KMS-11 (cell line): ENCODE results near the gene DUS2.
A peak's percentile ranks its signal among the peaks of the same experiment; 100 is the strongest.

Source experiments
- H2AFZ ChIP-seq: fragments of 200-600 bp; sonication (generic); 2 replicates; pipeline ENCODE4 v1.6.1; 2016; ENCODE audit warnings: antibody characterized with exemption, mixed run types, low read depth
- H3K27ac ChIP-seq: fragments of 200-600 bp; sonication (generic); 2 replicates; pipeline ENCODE4 v1.6.1; 2016; ENCODE audit warnings: mild to moderate bottlenecking, mixed run types
- H3K27me3 ChIP-seq: fragments of 200-600 bp; sonication (generic); 2 replicates; pipeline ENCODE4 v1.6.1; 2017; ENCODE audit warnings: mild to moderate bottlenecking, low read depth, mixed run types, moderate library complexity; ENCODE audit not compliant: insufficient read depth
- H3K36me3 ChIP-seq: fragments of 200-600 bp; sonication (generic); 2 replicates; pipeline ENCODE4 v1.6.1; 2017; ENCODE audit warnings: mild to moderate bottlenecking, mixed run types; ENCODE audit not compliant: insufficient read depth
- H3K4me1 ChIP-seq: fragments of 200-600 bp; sonication (generic); 2 replicates; pipeline ENCODE4 v1.6.1; 2016; ENCODE audit warnings: mild to moderate bottlenecking, low read depth, mixed run types; ENCODE audit not compliant: poor library complexity, severe bottlenecking
- H3K4me2 ChIP-seq: fragments of 200-600 bp; sonication (generic); 2 replicates; pipeline ENCODE4 v1.7.0; 2016; ENCODE audit warnings: mild to moderate bottlenecking, mixed run types
- H3K4me3 ChIP-seq: fragments of 200-600 bp; sonication (generic); IDR thresholded peaks from 2 replicates; pipeline ENCODE4 v1.6.1; 2017; ENCODE audit warnings: low read depth, low read length, mixed read lengths; ENCODE audit not compliant: insufficient read depth
- H3K79me2 ChIP-seq: fragments of 200-600 bp; sonication (generic); 2 replicates; pipeline ENCODE4 v1.6.1; 2016; ENCODE audit warnings: low read depth, mixed run types; ENCODE audit not compliant: insufficient read depth
- H3K9ac ChIP-seq: fragments of 200-600 bp; sonication (generic); 2 replicates; pipeline ENCODE4 v1.6.1; 2016; ENCODE audit warnings: mild to moderate bottlenecking, mixed run types
- H4K20me1 ChIP-seq: fragments of 200-600 bp; sonication (generic); 2 replicates; pipeline ENCODE4 v1.6.1; 2016; ENCODE audit warnings: mild to moderate bottlenecking, mixed run types; ENCODE audit not compliant: insufficient read depth
- TF ChIP-seq, protein P1 (sequence below): fragments of 200-600 bp; sonication (generic); conservative IDR thresholded peaks from 2 replicates; pipeline ENCODE4 v1.6.1; 2017; ENCODE audit warnings: low read depth, mild to moderate bottlenecking, antibody characterized with exemption, low read length, moderate library complexity, mixed read lengths

Gene DUS2

DNA sequence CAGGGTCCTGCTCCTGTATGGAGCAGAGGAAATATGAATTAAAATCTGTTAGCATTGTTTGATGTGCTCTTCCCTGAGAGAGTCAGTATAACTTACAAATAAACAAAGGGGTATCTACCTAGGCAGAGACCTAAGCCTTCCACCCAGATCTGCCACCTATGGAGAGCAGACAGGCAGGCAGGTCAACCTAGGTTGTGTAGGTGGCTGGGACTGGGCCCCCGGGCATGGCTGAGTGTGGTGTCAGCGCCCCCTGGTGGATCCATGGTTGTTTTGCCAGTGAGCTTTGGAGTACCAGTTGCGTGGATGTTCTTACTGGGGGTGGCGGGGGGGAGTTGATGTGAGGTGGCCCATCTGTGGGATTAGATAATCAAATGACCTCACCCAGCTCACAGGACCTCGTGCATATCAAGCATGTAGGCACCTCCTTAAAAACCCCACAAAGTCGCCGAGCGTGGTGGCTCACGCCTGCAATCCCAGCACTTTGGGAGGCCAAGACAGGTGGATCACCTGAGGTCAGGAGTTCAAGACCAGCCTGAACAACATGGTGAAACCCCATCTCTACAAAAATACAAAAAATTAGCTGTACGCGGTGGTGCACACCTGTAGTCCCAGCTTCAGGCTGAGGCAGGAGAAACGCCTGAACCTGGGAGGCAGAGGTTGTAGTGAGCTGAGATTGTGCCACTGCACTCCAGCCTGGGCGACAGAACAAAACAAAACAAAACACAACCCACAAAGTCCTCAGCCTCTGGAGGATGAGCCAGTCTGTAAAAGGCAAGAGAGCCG lies 17.6 kb downstream of the DUS2 start:
- no peaks in the 10 kb centered on the region for H4K20me1 ChIP-seq
- no peaks in the 10 kb centered on the region for H3K36me3 ChIP-seq
- no peak overlapping the region for H3K4me3 ChIP-seq
- H2AFZ ChIP-seq, result no peak overlapping the region
- no peaks in the 10 kb centered on the region for H3K79me2 ChIP-seq
- H3K9ac ChIP-seq, result no peak overlapping the region
- no peak overlapping the region for H3K27ac ChIP-seq
- TF ChIP-seq, protein P1, sequence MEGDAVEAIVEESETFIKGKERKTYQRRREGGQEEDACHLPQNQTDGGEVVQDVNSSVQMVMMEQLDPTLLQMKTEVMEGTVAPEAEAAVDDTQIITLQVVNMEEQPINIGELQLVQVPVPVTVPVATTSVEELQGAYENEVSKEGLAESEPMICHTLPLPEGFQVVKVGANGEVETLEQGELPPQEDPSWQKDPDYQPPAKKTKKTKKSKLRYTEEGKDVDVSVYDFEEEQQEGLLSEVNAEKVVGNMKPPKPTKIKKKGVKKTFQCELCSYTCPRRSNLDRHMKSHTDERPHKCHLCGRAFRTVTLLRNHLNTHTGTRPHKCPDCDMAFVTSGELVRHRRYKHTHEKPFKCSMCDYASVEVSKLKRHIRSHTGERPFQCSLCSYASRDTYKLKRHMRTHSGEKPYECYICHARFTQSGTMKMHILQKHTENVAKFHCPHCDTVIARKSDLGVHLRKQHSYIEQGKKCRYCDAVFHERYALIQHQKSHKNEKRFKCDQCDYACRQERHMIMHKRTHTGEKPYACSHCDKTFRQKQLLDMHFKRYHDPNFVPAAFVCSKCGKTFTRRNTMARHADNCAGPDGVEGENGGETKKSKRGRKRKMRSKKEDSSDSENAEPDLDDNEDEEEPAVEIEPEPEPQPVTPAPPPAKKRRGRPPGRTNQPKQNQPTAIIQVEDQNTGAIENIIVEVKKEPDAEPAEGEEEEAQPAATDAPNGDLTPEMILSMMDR, result peak; percentile 95
- no peaks in the 10 kb centered on the region for H3K27me3 ChIP-seq
- H3K4me2 ChIP-seq, result no peak overlapping the region
- H3K4me1 ChIP-seq, result peaks cover 4% of the 10 kb centered on the region

DNA sequence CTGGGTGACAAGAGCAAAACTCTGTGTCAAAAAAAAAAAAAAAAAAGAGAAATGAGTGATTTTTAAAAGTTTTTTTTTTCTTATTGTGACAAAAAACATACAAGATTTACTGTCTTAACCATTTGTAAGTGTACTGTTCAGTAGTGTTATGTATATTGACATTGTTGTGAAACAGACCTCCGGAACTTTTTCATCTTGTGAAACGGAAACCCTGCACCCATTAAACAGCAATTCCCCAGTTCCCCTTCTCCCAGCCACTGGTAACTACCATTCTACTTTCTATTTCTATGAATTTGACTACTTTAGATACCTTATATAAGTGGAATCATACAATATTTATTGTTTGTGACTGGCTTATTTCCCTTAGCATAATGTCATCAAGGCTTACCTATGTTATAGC lies 18.7 kb downstream of the DUS2 start:
- Histone ChIP-seq H4K20me1 (no peaks in the 10 kb centered on the region), H3K79me2 (no peaks in the 10 kb centered on the region), H3K4me3 (no peak overlapping the region), H3K27me3 (no peaks in the 10 kb centered on the region), H3K27ac (no peak overlapping the region), H3K36me3 (no peaks in the 10 kb centered on the region), H3K4me2 (no peak overlapping the region), H2AFZ (no peak overlapping the region), H3K9ac (no peak overlapping the region), H3K4me1 (peaks cover 4% of the 10 kb centered on the region)
- TF ChIP-seq, protein P1, result no peak

DNA sequence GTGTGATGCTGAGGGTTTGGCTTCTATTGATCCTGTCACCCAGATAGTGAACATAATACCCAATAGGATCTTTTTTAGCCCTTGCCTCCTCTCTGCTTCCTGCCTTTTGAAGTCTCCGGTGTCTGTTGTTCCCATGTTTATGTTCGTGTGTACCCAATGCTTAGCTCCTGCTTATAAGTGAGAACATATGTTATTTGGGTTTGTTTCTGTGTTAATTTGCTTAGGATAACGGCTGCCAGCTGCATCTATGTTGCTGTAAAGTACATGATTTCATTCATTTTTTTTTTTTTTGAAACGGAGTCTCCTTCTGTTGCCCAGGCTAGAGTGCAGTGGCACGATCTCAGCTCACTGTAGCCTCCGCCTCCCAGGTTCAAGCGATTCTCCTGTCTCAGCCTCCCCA lies 23.0 kb downstream of the DUS2 start:
- no peaks in the 10 kb centered on the region for H3K36me3 ChIP-seq
- TF ChIP-seq, protein P1, result no peak

DNA sequence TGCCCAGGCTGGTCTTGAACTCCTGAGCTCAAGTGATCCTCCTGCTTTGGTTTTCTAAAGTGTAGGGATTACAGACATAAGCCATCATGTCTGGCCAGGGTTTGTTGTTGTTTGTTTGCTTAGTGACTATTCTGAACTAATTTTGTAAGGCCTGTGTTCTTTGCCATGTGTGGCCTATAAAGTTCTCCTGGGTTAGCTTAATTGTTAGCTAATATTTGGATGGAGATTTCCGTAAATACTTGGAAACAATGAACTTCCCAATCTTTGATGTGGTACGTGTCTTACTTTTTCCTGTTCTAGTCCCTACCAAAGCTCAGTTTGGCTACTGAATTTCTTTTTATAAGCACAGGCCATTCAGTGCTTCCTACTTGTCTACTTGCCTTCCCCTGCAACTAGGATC lies 24.9 kb downstream of the DUS2 start:
- Histone ChIP-seq H3K4me2 (no peak overlapping the region), H2AFZ (no peak overlapping the region), H3K9ac (no peak overlapping the region), H3K79me2 (no peaks in the 10 kb centered on the region), H4K20me1 (no peaks in the 10 kb centered on the region), H3K27me3 (no peaks in the 10 kb centered on the region), H3K27ac (no peak overlapping the region), H3K36me3 (no peaks in the 10 kb centered on the region), H3K4me3 (no peak overlapping the region), H3K4me1 (peaks cover 6% of the 10 kb centered on the region)
- TF ChIP-seq, protein P1, result no peak

More for the DNA sequence above, 23.0 kb downstream of the DUS2 start:
- Histone ChIP-seq H3K4me3 (no peak overlapping the region), H2AFZ (no peak overlapping the region), H3K27ac (no peak overlapping the region), H4K20me1 (no peaks in the 10 kb centered on the region), H3K27me3 (no peaks in the 10 kb centered on the region), H3K4me2 (no peak overlapping the region), H3K79me2 (no peaks in the 10 kb centered on the region), H3K4me1 (no peaks in the 10 kb centered on the region), H3K9ac (no peak overlapping the region)
